ENCODE data around the gene FMNL2.

FMNL2 gene

DNA sequence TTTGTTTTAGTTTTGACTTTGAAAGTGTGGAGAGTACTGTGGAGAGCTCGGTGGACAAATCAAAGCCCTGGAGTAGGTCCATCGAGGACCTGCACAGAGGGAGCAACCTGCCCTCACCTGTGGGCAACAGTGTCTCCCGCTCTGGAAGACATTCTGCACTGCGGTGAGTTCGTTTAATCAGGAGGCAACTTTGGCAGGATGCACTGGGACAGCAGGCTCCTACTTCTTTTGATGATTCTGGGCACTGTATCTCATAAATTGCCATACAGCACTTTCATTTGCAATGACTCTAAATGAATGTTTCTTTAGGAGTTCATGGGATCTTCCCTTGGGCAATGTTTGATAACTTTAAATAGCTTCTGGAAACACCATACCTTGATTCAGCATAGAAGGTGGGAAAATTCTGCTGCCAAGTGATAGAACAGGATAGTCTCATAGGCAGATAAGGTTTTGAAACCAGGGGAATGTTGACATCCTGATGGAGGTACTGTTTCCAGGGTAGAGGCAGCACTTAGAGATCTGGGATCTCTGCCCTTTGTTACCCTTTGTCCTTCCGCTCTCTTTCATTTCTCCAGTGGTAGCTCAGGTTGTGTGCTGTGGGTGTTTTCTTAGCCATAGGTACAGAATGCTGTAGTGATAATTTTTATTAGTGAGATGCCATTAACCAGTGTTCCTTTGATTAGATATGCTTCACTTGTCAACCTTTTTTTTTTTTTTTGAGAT, 226.1 kb downstream of the FMNL2 start:
- DNase-seq, result no peak

GRCh38 chr2:152562198-152562884, 227.4 kb downstream of the FMNL2 start:
- DNase-seq, result no peak

DNA sequence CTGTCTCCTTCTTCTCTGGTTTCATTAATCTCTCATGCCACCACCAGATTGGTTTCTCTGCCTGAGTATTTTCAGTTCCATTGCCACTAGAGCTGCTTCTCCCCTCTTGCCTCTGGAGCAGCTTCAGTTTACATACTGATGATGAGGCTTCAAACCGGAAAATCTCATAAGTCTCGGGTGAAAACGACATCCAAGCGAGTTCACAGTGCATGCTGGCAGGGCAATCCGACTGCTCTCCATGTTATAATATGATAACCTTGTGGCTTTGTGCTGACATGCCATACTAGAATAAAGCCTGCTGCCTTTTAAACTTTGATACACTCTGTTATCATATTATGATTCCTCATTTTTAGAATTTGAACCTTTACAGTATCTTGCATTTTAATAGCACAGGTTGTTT, 228.8 kb downstream of the FMNL2 start:
- DNase-seq, result no peak

GRCh38 chr2:152564754-152565551, 230.0 kb downstream of the FMNL2 start:
- no peak for DNase-seq

GRCh38 chr2:152565884-152566727, 231.1 kb downstream of the FMNL2 start:
- no peak for DNase-seq

- DNase-seq, result no peak
Measured at GRCh38 chr2:152566728-152567069, 231.7 kb downstream of the FMNL2 start.

- DNase-seq, result no peak
Measured at GRCh38 chr2:152568531-152568930, 233.6 kb downstream of the FMNL2 start.

- DNase-seq, result no peak
Measured at GRCh38 chr2:152569186-152569585, 234.2 kb downstream of the FMNL2 start.

DNA sequence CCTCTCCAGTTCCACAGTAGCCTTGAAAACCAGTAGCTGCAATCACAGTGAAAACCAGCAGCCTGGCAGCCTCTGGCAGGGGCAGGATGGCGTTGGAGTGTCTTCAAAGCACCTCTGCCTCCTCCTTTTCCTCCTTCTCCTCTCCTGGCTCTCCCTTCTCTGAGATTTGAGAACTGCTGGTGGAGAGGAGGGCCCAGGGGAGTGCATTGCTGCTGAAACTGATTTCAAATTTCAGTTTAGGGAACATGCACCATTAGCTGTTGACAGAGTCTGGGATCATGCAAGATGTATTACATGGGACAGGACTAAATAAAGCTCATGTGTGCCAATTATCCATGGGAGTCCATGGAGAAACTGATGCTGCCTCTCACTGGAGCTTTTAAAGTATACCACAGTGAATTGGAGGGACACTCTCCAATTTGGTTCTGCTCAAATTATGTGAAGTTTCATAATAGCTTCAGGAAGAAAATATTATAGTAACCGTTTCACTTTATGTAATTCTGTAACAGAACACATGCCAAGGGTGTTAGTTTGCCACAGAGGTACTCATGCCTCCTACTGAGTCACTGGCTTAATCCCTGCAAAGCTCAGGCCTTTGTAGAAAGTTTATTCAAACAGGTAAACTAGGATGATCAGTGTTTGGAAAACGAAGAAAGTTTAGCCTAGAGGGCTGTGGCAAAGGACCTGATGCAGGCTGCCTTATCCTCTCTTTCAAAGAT, 236.2 kb downstream of the FMNL2 start:
- DNase-seq, result no peak

GRCh38 chr2:152572031-152572430, 237.1 kb downstream of the FMNL2 start:
- no peak for DNase-seq

DNA sequence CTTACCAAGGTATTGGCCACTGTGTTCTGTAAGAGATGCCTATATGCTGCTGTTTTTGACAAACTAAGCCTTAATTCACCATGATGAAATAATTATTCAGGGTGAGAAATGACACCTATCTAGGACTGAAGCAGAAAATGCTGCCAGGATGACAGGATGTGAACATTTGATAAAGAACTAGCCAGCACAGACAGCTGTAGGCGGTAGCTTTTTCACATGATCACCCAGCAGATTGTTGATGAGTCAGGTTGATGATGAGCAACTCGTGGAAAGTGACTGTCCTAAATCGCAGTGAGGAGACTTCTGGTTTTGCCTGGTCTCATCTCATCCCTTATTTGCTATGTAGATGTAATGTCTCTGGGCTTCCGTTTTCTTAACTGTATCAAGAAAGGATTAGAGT, 238.2 kb downstream of the FMNL2 start:
- DNase-seq, result peak; percentile 11 to 42

GRCh38 chr2:152577579-152577978, 242.6 kb downstream of the FMNL2 start:
- no peak for DNase-seq

DNA sequence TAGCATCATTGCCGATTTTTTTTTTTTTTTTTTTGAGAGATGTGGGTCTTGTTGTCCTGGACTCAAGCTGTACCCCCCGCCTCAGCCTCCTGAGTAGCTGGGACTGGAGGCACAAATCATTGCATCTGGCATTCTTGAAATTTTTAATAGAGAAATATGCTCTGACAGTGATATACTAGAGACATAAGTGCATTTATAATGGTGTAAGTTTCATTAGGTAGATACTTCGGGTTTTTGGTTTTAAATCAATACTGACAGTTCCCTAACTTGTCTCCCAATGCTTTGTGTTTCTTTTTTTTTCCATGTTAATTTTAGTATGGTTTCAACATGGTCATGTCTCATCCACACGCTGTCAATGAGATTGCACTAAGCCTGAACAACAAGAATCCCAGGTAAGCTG, 243.6 kb downstream of the FMNL2 start:
- DNase-seq, result no peak

DNA sequence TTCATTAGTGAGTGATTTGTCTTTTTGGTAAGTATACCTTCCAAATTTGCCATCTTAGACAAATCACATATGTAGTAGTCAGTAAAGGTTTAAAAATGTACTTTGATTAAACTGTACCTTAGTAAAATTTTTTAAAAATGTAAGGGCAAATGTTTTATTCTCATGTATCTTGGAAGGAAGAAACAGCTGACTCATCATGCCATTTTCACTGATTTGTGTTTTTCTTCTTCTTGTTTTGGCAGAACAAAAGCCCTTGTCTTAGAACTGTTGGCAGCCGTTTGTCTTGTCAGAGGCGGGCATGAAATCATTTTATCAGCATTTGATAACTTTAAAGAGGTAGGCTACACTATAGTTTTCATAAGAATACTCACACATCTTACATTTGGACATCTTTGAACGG, 245.7 kb downstream of the FMNL2 start:
- DNase-seq, result no peak

GRCh38 chr2:152581360-152581759, 246.4 kb downstream of the FMNL2 start:
- no peak for DNase-seq

- no peak for DNase-seq
Measured at GRCh38 chr2:152582081-152582480, 247.1 kb downstream of the FMNL2 start.

DNA sequence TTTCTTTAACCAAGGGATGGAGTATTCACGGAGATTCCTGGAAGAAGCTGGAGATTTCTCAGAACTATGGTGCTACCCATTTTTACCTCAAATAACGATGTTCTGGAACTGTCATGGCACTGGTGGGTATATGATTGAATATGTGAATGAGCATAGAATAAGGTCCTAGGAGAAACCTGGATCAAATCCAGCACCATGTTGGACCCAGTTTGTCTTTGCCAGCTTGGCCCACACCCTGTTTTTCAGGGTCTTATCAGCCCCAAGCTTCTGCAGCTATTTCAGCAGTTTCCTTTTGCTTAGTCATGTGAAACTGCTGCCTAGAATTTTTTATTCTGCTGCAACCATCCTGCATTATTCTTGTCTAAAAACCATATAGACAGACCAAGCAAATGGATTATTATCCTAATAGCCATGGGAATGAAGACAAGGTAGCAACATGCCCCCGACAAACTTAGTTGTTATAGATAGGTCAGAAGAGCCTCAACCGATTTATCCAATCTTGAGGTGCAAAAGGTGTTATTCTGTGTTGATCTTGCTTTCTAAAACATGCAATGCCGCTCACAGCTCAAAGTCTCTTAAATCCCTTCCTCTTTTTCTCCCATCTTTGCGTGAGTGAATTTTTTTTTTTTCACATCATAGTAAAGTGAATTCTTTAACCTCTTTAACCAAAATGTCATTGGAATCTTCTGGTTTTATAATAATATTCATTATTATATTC, 248.7 kb downstream of the FMNL2 start:
- DNase-seq, result no peak

- DNase-seq, result no peak
Measured at GRCh38 chr2:152584301-152584700, 249.3 kb downstream of the FMNL2 start.

- no peak for DNase-seq
Measured at GRCh38 chr2:152585830-152586484, 251.0 kb downstream of the FMNL2 start.

DNA sequence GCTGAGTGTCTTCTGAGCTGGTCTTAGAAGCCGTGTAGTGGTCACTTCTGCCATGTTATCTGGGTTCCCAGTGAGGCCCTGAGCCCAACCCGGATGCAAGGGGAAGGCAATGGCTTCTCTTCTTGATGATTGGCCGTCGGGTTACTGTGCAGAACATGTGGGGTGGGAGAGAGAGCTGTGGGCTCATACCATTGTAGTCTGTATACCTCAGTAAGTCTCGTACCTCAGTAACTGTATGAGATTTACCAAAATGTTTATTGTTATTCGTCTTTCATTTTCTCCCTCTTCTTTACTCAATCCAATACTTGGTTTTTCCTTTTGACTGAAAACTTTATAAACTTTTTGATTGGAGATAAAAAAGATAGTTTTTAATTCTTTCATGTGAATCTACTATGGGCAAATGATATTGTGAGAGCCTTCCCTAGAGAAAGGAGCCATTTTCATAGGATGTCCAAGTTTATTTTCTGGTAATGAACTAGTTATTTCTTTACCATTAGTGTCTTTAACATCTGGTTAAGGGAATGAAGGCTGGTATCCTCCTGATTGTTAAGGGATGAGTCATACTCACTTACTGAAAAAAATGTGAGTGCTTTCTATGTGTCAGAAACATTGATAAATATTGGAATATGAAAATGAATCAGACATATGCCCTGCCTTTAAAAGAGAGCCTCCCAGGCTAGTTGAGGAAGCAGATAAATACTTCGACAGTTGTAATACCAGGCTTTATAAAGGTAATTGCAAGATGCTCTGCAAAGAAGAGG, 252.4 kb downstream of the FMNL2 start:
- no peak for DNase-seq

Measured in stimulated activated CD4-positive, alpha-beta T cell treated with anti-CD3 and anti-CD28 coated beads, Interleukin-4, amount 100 ng/mL, for 4 hours (primary cell).